ENCODE measurements around the gene AP5S1.

GRCh38 chr20:3873507-3873906 lies 53.2 kb downstream of the AP5S1 start:
- TF ChIP-seq EZH2phosphoT487 (IDR thresholded peaks at IDR 0.05; ENCODE audit: insufficient read depth, low read depth) (no peak), EZH2 (IDR thresholded peaks at IDR 0.05; ENCODE audit: insufficient read depth, poor library complexity, severe bottlenecking) (no peak)
